GM12878 (cell line): Measurements from ENCODE around the gene MTA3. TPM values are rescaled to one million over a fixed set of nuclear protein-coding genes. Genes with fewer than 3 reads are reported as not detected.

Experiments
- ATAC-seq: fragments of 200-7000 bp; cut with Tn5 transposase; 3 replicates; pipeline ENCODE4 v1.9.1; 2020; ENCODE audit warnings: mild to moderate bottlenecking, moderate library complexity
- BruUV-seq: library from RNA; stranded (reverse); fragments of 400-500 nt; replicated peaks from 2 replicates; lab custom pipeline; 2021; lab: Mats Ljungman, UMichigan
- CTCF ChIA-PET: fragments of 300-600 bp; sonication (Branson Sonifier 250); formaldehyde crosslinking; extraction: SDS; loops from one replicate; lab custom pipeline; 2021; ENCODE audit warnings: inconsistent platforms; lab: Yijun Ruan, JAX
- POLR2A ChIA-PET: fragments of 350-600 bp; formaldehyde crosslinking; extraction: SDS; loops from one replicate; lab custom pipeline; 2021; ENCODE audit warnings: inconsistent platforms; lab: Charles Lee
- RAD21 ChIA-PET: fragments of 300-600 bp; sonication (Branson Sonifier 250); formaldehyde crosslinking; loops from one replicate; lab custom pipeline; 2023; ENCODE audit warnings: antibody characterized with exemption; ENCODE audit not compliant: unreplicated experiment; lab: Charles Lee
- SMC1A ChIA-PET: fragments of 300-600 bp; sonication (Branson Sonifier 250); formaldehyde crosslinking; loops from one replicate; lab custom pipeline; 2023; ENCODE audit not compliant: unreplicated experiment, uncharacterized antibody; lab: Charles Lee
- DNase-seq: peaks from one replicate; pipeline ENCODE4 v3.0.0-alpha.2; 2011; ENCODE audit warnings: low read depth, low spot score
- FAIRE-seq: peaks from 3 replicates; lab custom pipeline; 2011; peaks lifted over from hg19 to GRCh38; lab: Jason Lieb, UNC
- H2AFZ ChIP-seq: 2 replicates; pipeline ENCODE4 v1.6.0; 2011; ENCODE audit warnings: low read depth, low read length, control low read depth; ENCODE audit not compliant: control insufficient read depth
- H3K27ac ChIP-seq: 2 replicates; pipeline ENCODE4 v1.5.1; 2011; ENCODE audit warnings: control low read depth; ENCODE audit not compliant: control insufficient read depth, insufficient read depth
- H3K27me3 ChIP-seq, 2 experiments: replicated peaks in 1 of 2; 2 replicates each; pipeline versions ENCODE4 v1.6.0 to v1.6.1; 2011; ENCODE audit warnings: low read length in 1 of 2; ENCODE audit not compliant: control insufficient read depth in 2 of 2, insufficient read depth in 2 of 2
- H3K36me3 ChIP-seq, 2 experiments: 2 replicates each; pipeline ENCODE4 v1.5.1; 2011; ENCODE audit warnings: low read length in 1 of 2; ENCODE audit not compliant: control insufficient read depth in 2 of 2, insufficient read depth in 2 of 2
- H3K4me1 ChIP-seq: 2 replicates; pipeline ENCODE4 v1.6.1; 2011; ENCODE audit warnings: mild to moderate bottlenecking, low read length, moderate library complexity, mixed read lengths; ENCODE audit not compliant: control insufficient read depth, insufficient read depth
- H3K4me2 ChIP-seq: 2 replicates; pipeline ENCODE4 v1.6.0; 2011; ENCODE audit warnings: control low read depth; ENCODE audit not compliant: control insufficient read depth, insufficient read depth
- H3K4me3 ChIP-seq: fragments of 200-600 bp; sonication (generic); 2 replicates; pipeline ENCODE4 v1.5.1; 2016
- H3K79me2 ChIP-seq: 2 replicates; pipeline ENCODE4 v1.6.0; 2011; ENCODE audit warnings: low read length; ENCODE audit not compliant: control insufficient read depth, insufficient read depth
- H3K9ac ChIP-seq: 2 replicates; pipeline ENCODE4 v1.8.0; 2011; ENCODE audit warnings: low read length, control low read depth, mixed read lengths; ENCODE audit not compliant: control insufficient read depth, insufficient read depth
- H3K9me3 ChIP-seq: replicated peaks from 3 replicates; pipeline ENCODE4 v1.5.1; 2011; ENCODE audit warnings: mild to moderate bottlenecking, low read length; ENCODE audit not compliant: control insufficient read depth, insufficient read depth
- H4K20me1 ChIP-seq: 2 replicates; pipeline ENCODE4 v1.6.0; 2011; ENCODE audit not compliant: control insufficient read depth, insufficient read depth
- BCL3 ChIP-seq: IDR thresholded peaks from 2 replicates; pipeline ENCODE4 v1.6.1; 2011; ENCODE audit warnings: borderline replicate concordance, low read depth, mild to moderate bottlenecking, moderate library complexity, low read length; ENCODE audit not compliant: insufficient read depth, poor library complexity, severe bottlenecking
- CREB1 ChIP-seq: IDR thresholded peaks from 2 replicates; pipeline ENCODE4 v1.6.1; 2012; ENCODE audit warnings: low read depth, mild to moderate bottlenecking, inconsistent platforms
- FOXK2 ChIP-seq: fragments of 450-650 bp; IDR thresholded peaks from 2 replicates; pipeline ENCODE4 v1.6.1; 2017; ENCODE audit warnings: mild to moderate bottlenecking, moderate library complexity
- HDAC2 ChIP-seq: fragments of 200-600 bp; sonication (generic); IDR thresholded peaks from 2 replicates; pipeline ENCODE4 v1.6.1; 2017
- HDAC6 ChIP-seq: fragments of 200-600 bp; sonication (generic); IDR thresholded peaks from one replicate; pipeline ENCODE4 v1.8.0; 2017; ENCODE audit warnings: antibody characterized with exemption; ENCODE audit not compliant: unreplicated experiment
- IRF3 ChIP-seq: fragments of 450-650 bp; IDR thresholded peaks from 2 replicates; pipeline ENCODE4 v1.6.1; 2014; ENCODE audit warnings: mild to moderate bottlenecking
- NBN ChIP-seq: fragments of 450-650 bp; IDR thresholded peaks from 2 replicates; pipeline ENCODE4 v1.6.1; 2016
- PBX3 ChIP-seq: IDR thresholded peaks from 2 replicates; pipeline ENCODE4 v1.6.1; 2011; ENCODE audit warnings: mild to moderate bottlenecking, low read depth, low read length, moderate library complexity; ENCODE audit not compliant: insufficient replicate concordance
- REST ChIP-seq: IDR thresholded peaks from 2 replicates; pipeline ENCODE4 v1.6.1; 2012; ENCODE audit warnings: mild to moderate bottlenecking, low read depth, low read length
- SKIL ChIP-seq: fragments of 450-650 bp; IDR thresholded peaks from 2 replicates; pipeline ENCODE4 v1.6.1; 2017; ENCODE audit warnings: mild to moderate bottlenecking, low read depth, inconsistent platforms; ENCODE audit not compliant: poor library complexity, severe bottlenecking
- SMAD5 ChIP-seq: IDR thresholded peaks from 2 replicates; pipeline ENCODE4 v1.6.1; 2016; ENCODE audit warnings: antibody characterized with exemption, low read depth
- SREBF1 ChIP-seq: IDR thresholded peaks from 2 replicates; pipeline ENCODE4 v1.6.1; 2012; ENCODE audit warnings: mild to moderate bottlenecking, low read length
- WRNIP1 ChIP-seq: IDR thresholded peaks from 2 replicates; pipeline ENCODE4 v1.6.1; 2011; ENCODE audit warnings: low read depth, low read length, improper control_type of control experiment, borderline replicate concordance
- YBX1 ChIP-seq: fragments of 450-650 bp; IDR thresholded peaks from 2 replicates; pipeline ENCODE4 v1.6.1; 2016; ENCODE audit warnings: antibody characterized with exemption
- ZNF384 ChIP-seq: IDR thresholded peaks from 2 replicates; pipeline ENCODE4 v1.6.1; 2012; ENCODE audit warnings: low read depth, mild to moderate bottlenecking, low read length, improper control_type of control experiment, borderline replicate concordance
- whole genome bisulfite sequencing: methylation state at CpG from one replicate; pipeline ENCODE4 v1.1.6; 2016; ENCODE audit warnings: low lambda C conversion rate; ENCODE audit not compliant: insufficient replicate concordance, insufficient coverage; ENCODE audit errors: missing lambda C conversion rate; 5-methylcytosine and 5-hydroxymethylcytosine counted together
- in situ Hi-C: fragments of 300-500 bp; cut with MboI; formaldehyde crosslinking; loops from 9 replicates; pipeline ENCODE4 v1.14.3; 2018; ENCODE audit warnings: mixed read lengths
- intact Hi-C: fragments of 100-400 bp; cut with micrococcal nuclease; formaldehyde crosslinking; loops from one replicate; pipeline ENCODE4 v1.14.2; 2022; ENCODE audit not compliant: unreplicated experiment
- polyA plus RNA-seq, 11 experiments: library from polyadenylated mRNA; depleted of rRNA in 4 of 11; unstranded in 6 of 11; stranded (reverse) in 5 of 11; fragments of >200 nt; fragmentation: Nextera tagmentation in 4 of 11; fragmentation: Illumina TruSeq in 1 of 11; extraction: Ambion mirVana in 4 of 11; extraction: Trizol in 1 of 11; gene quantifications; 1 replicate in 1 of 11; 2 replicates in 10 of 11; pipeline versions ENCODE4 v1.2.1 to v1.2.3, GENCODE V29; 2011 to 2016; ENCODE audit warnings: inconsistent platforms in 2 of 11, missing spikeins in 2 of 11, low read depth in 1 of 11
- total RNA-seq, 4 experiments: library from RNA; depleted of rRNA in 3 of 4; stranded (reverse); fragments of >200 nt in 3 of 4; fragmentation: Illumina TruSeq in 1 of 4; extraction: Trizol in 1 of 4; gene quantifications; 2 replicates each; pipeline versions ENCODE4 v1.2.1 to v1.2.3, GENCODE V29; 2013 to 2021

The MTA3 gene
- total and polyA plus RNA-seq, 10 of the 15 experiments (the other 5 are each of a cell fraction or from before 2014, with no cell fraction given) = 17.6 to 45.5 (median 26.5) TPM

- no peak for FAIRE-seq
- H3K79me2 ChIP-seq = no peaks in the 10 kb centered on the region
- H3K27ac ChIP-seq = no peak overlapping the region
- no peaks in the 10 kb centered on the region for H3K9me3 ChIP-seq
- DNase-seq = no peak
- no peak overlapping the region for H3K9ac ChIP-seq
- in situ Hi-C loops = no loop called here
- 75% methylated on average over 4 of the region's 4 CpGs for WGBS
- H3K4me2 ChIP-seq = no peak overlapping the region
- intact Hi-C loops = no loop called here
- no peaks in the 10 kb centered on the region for H3K36me3 ChIP-seq
- POLR2A ChIA-PET = interaction anchor here (0.5 to 1.9 kb wide), 2 partner anchors 8 to 26 kb away, joined by 5 to 14 read pairs; no protein-coding TSS in a partner anchor
- no peak overlapping the region for H2AFZ ChIP-seq
- no peak for ATAC-seq
- no peaks in the 10 kb centered on the region for H3K27me3 ChIP-seq
- H3K4me1 ChIP-seq = peaks cover 6% of the 10 kb centered on the region
- CTCF ChIA-PET = interaction anchor here (1.0 to 2.4 kb wide), 4 partner anchors 9 to 137 kb away, joined by 3 to 14 read pairs (median 3); no protein-coding TSS in a partner anchor
- RAD21 ChIA-PET = interaction anchor here (1.3 kb wide), 1 partner anchor 9 kb away, joined by 13 read pairs; no protein-coding TSS in a partner anchor
- BruUV-seq = no TSS peak
- H4K20me1 ChIP-seq = no peaks in the 10 kb centered on the region
- SMC1A ChIA-PET = interaction anchor here (1.0 to 1.2 kb wide), 3 partner anchors 9 to 137 kb away, joined by 3 to 5 read pairs (median 3); no protein-coding TSS in a partner anchor
- no peak overlapping the region for H3K4me3 ChIP-seq
- TF ChIP-seq ZNF384 = no peak
- no peak for TF ChIP-seq PBX3
- no peak for TF ChIP-seq HDAC2
- TF ChIP-seq FOXK2 = no peak
- TF ChIP-seq IRF3 = no peak
- TF ChIP-seq HDAC6 = no peak
- no peak for TF ChIP-seq NBN
- TF ChIP-seq SKIL = no peak
- TF ChIP-seq CREB1 = no peak
- no peak for TF ChIP-seq REST
- TF ChIP-seq SMAD5 = no peak
- TF ChIP-seq YBX1 = no peak
- TF ChIP-seq BCL3 = no peak
- TF ChIP-seq WRNIP1 = no peak
- TF ChIP-seq SREBF1 = no peak
- TF ChIP-seq, all 136 proteins: peak for 0
Observed at GRCh38 chr2:42801381-42801780, 232.9 kb downstream of the MTA3 start.
